Vagina (tissue), 2 donors: ENCODE results near the gene CIAO3.

Experiments used
- POLR2A ChIP-seq, 2 donors: fragments of 450-650 bp; IDR thresholded peaks; one replicate each; pipeline ENCODE4 v1.6.1; 2017; ENCODE audit warnings: antibody characterized with exemption in 2 of 2, mild to moderate bottlenecking in 2 of 2, moderate library complexity in 2 of 2
- POLR2AphosphoS5 ChIP-seq, 2 donors: sonication (generic); formaldehyde crosslinking; IDR thresholded peaks; one replicate each; pipeline ENCODE4 v1.9.0; 2017; ENCODE audit warnings: antibody characterized with exemption in 2 of 2, mild to moderate bottlenecking in 2 of 2, low read depth in 1 of 2; ENCODE audit not compliant: insufficient read depth in 1 of 2
- TF ChIP-seq, protein P1 (sequence below), 3 experiments: fragments of 450-650 bp in 2 of 3; fragments of 200-600 bp in 1 of 3; sonication (generic) in 1 of 3; IDR thresholded peaks; one replicate each; pipeline ENCODE4 v1.5.1; 2017 to 2019; ENCODE audit warnings: antibody characterized with exemption in 3 of 3, mild to moderate bottlenecking in 2 of 3, moderate library complexity in 2 of 3

DNA sequence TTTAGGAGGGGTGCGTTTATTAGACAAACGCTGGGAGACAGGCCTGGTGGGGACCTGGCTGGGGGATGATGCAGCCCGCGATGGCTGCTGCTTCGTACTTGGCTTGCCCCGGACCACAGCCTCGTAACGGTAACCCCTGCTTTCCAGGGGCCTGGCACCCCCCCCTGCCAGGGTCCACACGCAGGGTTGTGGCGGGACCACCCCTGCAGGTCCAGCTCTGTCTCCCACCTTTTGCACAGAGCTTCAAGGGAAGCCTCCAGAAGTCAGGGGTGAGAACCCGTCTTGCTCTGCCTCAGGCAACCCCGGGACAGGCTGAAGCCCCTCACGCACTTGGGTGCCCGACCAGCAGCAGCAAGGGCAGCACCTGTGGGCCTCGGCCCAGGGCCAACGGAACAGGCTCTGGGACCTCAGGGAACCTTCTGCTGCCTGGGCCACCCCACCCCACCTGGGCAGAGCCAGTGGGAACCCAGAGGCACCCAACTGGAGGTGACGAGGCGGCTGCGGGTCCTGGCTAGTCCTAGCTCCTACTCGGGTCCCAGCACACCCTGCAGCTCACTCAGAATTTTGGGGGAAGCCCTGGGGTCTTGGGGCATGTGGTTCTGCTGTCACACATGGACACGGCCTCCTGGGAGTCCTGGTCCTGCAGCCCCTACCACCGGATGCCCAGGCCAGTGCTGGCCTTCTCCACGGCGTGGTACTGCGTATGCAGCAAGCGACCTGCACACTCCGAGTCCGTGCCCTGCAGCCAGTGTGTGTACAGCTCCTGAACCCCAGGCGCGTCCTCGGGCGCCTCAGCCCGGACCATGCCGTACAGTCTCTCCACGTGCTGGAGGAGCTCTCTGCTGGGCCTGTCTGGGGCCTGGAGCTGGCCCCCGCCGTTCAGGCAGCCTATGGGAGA lies 10.8 kb downstream of the CIAO3 start:
- TF ChIP-seq, protein P1, sequence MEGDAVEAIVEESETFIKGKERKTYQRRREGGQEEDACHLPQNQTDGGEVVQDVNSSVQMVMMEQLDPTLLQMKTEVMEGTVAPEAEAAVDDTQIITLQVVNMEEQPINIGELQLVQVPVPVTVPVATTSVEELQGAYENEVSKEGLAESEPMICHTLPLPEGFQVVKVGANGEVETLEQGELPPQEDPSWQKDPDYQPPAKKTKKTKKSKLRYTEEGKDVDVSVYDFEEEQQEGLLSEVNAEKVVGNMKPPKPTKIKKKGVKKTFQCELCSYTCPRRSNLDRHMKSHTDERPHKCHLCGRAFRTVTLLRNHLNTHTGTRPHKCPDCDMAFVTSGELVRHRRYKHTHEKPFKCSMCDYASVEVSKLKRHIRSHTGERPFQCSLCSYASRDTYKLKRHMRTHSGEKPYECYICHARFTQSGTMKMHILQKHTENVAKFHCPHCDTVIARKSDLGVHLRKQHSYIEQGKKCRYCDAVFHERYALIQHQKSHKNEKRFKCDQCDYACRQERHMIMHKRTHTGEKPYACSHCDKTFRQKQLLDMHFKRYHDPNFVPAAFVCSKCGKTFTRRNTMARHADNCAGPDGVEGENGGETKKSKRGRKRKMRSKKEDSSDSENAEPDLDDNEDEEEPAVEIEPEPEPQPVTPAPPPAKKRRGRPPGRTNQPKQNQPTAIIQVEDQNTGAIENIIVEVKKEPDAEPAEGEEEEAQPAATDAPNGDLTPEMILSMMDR (IDR thresholded peaks at IDR 0.05) = no peak
- TF ChIP-seq POLR2A (IDR thresholded peaks at IDR 0.05) = no peak
- TF ChIP-seq POLR2AphosphoS5 (IDR thresholded peaks at IDR 0.05; ENCODE audit: insufficient read depth in 1 of 2, low read depth in 1 of 2) = no peak
